Measurements from ENCODE around the gene NR2E1. TPM values are rescaled to one million over a fixed set of nuclear protein-coding genes. Genes with fewer than 3 reads are reported as not detected.

Gene NR2E1
- total RNA-seq, 1 donor from 2014 or later: 1.0 TPM

DNA sequence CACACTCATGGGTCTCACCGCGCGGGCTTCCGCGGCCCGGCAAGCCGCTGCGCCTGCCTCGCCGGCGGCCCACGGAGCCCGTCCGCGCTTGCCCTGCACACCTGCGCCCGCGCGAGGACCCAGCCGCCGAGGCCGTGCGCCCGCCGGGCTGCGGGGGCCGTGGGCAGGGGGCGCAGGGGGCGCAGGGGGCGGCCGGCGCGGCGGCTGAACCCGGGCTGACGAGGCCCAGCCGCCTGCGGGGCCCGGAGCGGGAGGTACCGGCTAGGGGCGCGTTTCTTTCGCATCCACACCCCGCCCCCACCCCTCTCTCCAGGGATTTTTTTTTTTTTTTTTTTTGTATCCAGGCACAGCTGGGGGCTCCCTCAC lies 47.5 kb upstream of the NR2E1 start:
- H3K4me3 Mint-ChIP-seq: peak overlapping the region; percentile 86
- Histone ChIP-seq H3K79me2 (ENCODE audit: low read depth) (no peaks in the 10 kb centered on the region), H3F3A (ENCODE audit: low read depth) (peaks cover 43% of the 10 kb centered on the region), H3K4me3 (peak overlapping the region; percentile 48), H3K4me2 (peak overlapping the region; percentile 81), H3K9ac (no peak overlapping the region), H4K20me1 (ENCODE audit: low read depth) (peaks cover 71% of the 10 kb centered on the region), H3K9me3 (ENCODE audit: low read depth) (no peaks in the 10 kb centered on the region), H2AFZ (replicated peaks) (no peak overlapping the region), H3K27me3 (peaks cover 100% of the 10 kb centered on the region), H3K27ac (no peak overlapping the region), H3K36me3 (no peaks in the 10 kb centered on the region), H3K4me1 (peaks cover 49% of the 10 kb centered on the region)
- no peaks in the 10 kb centered on the region for H3K9me3 Mint-ChIP-seq
- peaks cover 81% of the 10 kb centered on the region for H3K27me3 Mint-ChIP-seq (ENCODE audit: insufficient read depth, low read depth)
- peak; percentile 33 for DNase-seq (ENCODE audit: low spot score)
- peaks cover 59% of the 10 kb centered on the region for H3K4me1 Mint-ChIP-seq
- no peaks in the 10 kb centered on the region for H3K36me3 Mint-ChIP-seq
- TF ChIP-seq, protein P1, sequence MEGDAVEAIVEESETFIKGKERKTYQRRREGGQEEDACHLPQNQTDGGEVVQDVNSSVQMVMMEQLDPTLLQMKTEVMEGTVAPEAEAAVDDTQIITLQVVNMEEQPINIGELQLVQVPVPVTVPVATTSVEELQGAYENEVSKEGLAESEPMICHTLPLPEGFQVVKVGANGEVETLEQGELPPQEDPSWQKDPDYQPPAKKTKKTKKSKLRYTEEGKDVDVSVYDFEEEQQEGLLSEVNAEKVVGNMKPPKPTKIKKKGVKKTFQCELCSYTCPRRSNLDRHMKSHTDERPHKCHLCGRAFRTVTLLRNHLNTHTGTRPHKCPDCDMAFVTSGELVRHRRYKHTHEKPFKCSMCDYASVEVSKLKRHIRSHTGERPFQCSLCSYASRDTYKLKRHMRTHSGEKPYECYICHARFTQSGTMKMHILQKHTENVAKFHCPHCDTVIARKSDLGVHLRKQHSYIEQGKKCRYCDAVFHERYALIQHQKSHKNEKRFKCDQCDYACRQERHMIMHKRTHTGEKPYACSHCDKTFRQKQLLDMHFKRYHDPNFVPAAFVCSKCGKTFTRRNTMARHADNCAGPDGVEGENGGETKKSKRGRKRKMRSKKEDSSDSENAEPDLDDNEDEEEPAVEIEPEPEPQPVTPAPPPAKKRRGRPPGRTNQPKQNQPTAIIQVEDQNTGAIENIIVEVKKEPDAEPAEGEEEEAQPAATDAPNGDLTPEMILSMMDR (IDR thresholded peaks at IDR 0.05): no peak
- TF ChIP-seq EZH2 (IDR thresholded peaks at IDR 0.05): no peak
- TF ChIP-seq EZH2phosphoT487 (IDR thresholded peaks at IDR 0.05): no peak
- H3K27ac Mint-ChIP-seq: no peak overlapping the region

DNA sequence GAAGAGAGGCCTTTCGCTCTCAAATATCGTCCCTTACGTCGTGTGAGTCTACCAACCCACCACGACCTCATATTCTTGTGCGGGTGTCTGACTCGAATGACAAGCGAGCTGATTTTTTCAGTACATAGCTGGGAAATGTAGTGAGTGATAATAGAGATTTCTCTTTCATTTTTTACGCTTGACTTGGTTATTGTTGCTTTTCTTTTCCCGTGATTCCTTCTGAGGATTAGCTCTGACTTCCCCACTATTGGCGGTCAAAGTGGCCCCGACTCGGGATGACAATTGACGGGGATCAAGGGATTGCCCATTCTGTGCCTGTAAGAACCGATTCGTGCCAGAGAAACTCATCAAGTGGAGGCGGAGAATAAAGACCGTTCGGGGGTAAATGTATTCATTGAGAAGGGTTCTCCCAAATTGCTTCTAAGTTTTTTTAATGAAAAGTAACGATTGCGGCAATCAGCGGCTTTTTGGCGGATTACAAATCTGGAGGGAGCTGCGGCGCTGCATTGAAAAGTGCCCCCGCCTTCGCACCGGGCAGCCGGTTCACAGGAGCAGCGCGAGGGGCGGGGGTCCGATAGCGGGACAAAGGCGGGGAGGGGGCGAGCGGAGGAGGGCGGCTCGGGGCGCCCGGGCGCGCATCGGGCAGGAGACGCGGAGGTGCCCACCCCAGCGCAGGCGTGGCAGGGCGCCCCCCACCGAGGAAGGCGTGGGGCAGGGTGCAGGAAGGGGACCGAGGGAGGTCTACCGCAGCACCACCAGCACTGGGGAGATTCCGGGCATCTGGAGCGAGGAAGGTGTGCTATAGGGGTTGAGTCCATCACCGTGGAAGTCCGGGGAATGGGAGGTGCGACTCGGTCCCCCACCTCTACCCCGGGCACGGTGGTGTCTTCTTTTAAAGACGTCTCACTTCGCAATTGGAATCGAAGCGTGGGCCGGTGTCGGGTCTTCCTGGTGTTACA lies 46.7 kb upstream of the NR2E1 start:
- Mint-ChIP-seq H3K4me1 (peaks cover 57% of the 10 kb centered on the region), H3K27ac (no peak overlapping the region), H3K9me3 (no peaks in the 10 kb centered on the region), H3K27me3 (ENCODE audit: insufficient read depth, low read depth) (peaks cover 83% of the 10 kb centered on the region), H3K4me3 (peak overlapping the region; percentile 86), H3K36me3 (no peaks in the 10 kb centered on the region)
- Histone ChIP-seq H3K27me3 (peaks cover 100% of the 10 kb centered on the region), H3K4me3 (peak overlapping the region; percentile 44), H3K4me2 (peak overlapping the region; percentile 74), H4K20me1 (ENCODE audit: low read depth) (peaks cover 73% of the 10 kb centered on the region), H3K79me2 (ENCODE audit: low read depth) (no peaks in the 10 kb centered on the region), H3K27ac (no peak overlapping the region), H3K9me3 (ENCODE audit: low read depth) (no peaks in the 10 kb centered on the region), H3F3A (ENCODE audit: low read depth) (peaks cover 50% of the 10 kb centered on the region), H3K9ac (no peak overlapping the region), H3K4me1 (peaks cover 57% of the 10 kb centered on the region), H3K36me3 (no peaks in the 10 kb centered on the region), H2AFZ (replicated peaks) (no peak overlapping the region)
- peak; percentile 74 for DNase-seq (ENCODE audit: low spot score)
- TF ChIP-seq EZH2 (IDR thresholded peaks at IDR 0.05) (peak; percentile 93), EZH2phosphoT487 (IDR thresholded peaks at IDR 0.05) (peak; percentile 96)
- TF ChIP-seq, protein P1 (IDR thresholded peaks at IDR 0.05): no peak

DNA sequence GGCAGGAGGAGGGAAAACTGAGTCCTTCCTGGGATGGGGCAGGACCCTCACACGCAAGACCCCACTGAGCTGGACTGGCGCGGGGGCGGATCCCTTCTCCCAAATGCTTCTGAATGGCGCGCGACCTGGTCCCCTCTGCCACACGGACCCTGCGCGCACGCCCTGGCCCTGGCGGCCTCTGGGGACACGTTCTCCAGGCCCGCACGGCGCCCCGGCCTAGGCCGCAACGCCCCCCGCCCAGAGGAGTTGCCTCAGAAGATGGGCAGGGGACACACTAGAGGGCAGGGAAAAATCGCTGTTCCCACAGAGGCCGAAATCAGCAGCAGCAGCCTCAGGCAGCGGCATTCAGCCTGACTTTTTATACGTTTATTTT lies 46.1 kb upstream of the NR2E1 start:
- H3K9ac ChIP-seq: no peak overlapping the region
- peaks cover 70% of the 10 kb centered on the region for H4K20me1 ChIP-seq (ENCODE audit: low read depth)
- no peaks in the 10 kb centered on the region for H3K79me2 ChIP-seq (ENCODE audit: low read depth)
- peaks cover 51% of the 10 kb centered on the region for H3F3A ChIP-seq (ENCODE audit: low read depth)
- H3K4me2 ChIP-seq: peak overlapping the region; percentile 74
- peak overlapping the region; percentile 86 for H3K4me3 Mint-ChIP-seq
- peaks cover 82% of the 10 kb centered on the region for H3K27me3 Mint-ChIP-seq (ENCODE audit: insufficient read depth, low read depth)
- peaks cover 100% of the 10 kb centered on the region for H3K27me3 ChIP-seq
- no peaks in the 10 kb centered on the region for H3K9me3 Mint-ChIP-seq
- peaks cover 56% of the 10 kb centered on the region for H3K4me1 Mint-ChIP-seq
- no peaks in the 10 kb centered on the region for H3K36me3 ChIP-seq
- TF ChIP-seq, protein P1 (IDR thresholded peaks at IDR 0.05): no peak
- TF ChIP-seq EZH2phosphoT487 (IDR thresholded peaks at IDR 0.05): peak; percentile 22
- peak overlapping the region; percentile 44 for H3K4me3 ChIP-seq
- no peak overlapping the region for H3K27ac ChIP-seq
- H3K27ac Mint-ChIP-seq: no peak overlapping the region
- H2AFZ ChIP-seq (replicated peaks): no peak overlapping the region
- peaks cover 58% of the 10 kb centered on the region for H3K4me1 ChIP-seq
- H3K36me3 Mint-ChIP-seq: no peaks in the 10 kb centered on the region
- peak; percentile 51 for DNase-seq (ENCODE audit: low spot score)
- H3K9me3 ChIP-seq (ENCODE audit: low read depth): no peaks in the 10 kb centered on the region
